Upper lobe of right lung (tissue), 1 donor: Measurements from ENCODE around the gene GNMT. TPM values are rescaled to one million over a fixed set of nuclear protein-coding genes. Genes with fewer than 3 reads are reported as not detected.
A peak's percentile ranks its signal among the peaks of the same experiment; 100 is the strongest.

Source experiments
- ATAC-seq: fragments of 200-7000 bp; cut with Tn5 transposase; one replicate; pipeline ENCODE4 v1.9.1; 2020; ENCODE audit warnings: mild to moderate bottlenecking, moderate library complexity
- DNase-seq: peaks from one replicate; pipeline ENCODE4 v3.0.0-alpha.2; 2020
- H3K27ac ChIP-seq: fragments of 200-600 bp; one replicate; pipeline ENCODE4 v1.8.0; 2022
- H3K27me3 ChIP-seq: fragments of 200-600 bp; one replicate; pipeline ENCODE4 v1.8.0; 2022; ENCODE audit warnings: mild to moderate bottlenecking
- H3K36me3 ChIP-seq: fragments of 200-600 bp; one replicate; pipeline ENCODE4 v1.8.0; 2022
- H3K4me1 ChIP-seq: fragments of 200-600 bp; one replicate; pipeline ENCODE4 v1.8.0; 2022
- H3K4me3 ChIP-seq: fragments of 200-600 bp; one replicate; pipeline ENCODE4 v1.8.0; 2022; ENCODE audit warnings: mild to moderate bottlenecking
- H3K9me3 ChIP-seq: fragments of 200-600 bp; one replicate; pipeline ENCODE4 v1.8.0; 2022
- intact Hi-C: fragments of 100-400 bp; cut with DNase I; formaldehyde crosslinking; loops from one replicate; pipeline ENCODE4 v1.11.0; 2022
- total RNA-seq: library from RNA; stranded (reverse); fragmentation: NEBNext Ultra II Directional; extraction: Animal tissue kit (Norgen Biotek cat#: 25700); gene quantifications from one replicate; pipeline ENCODE4 v1.2.1, GENCODE V29; 2021
- TF ChIP-seq, protein P1 (sequence below): fragments of 200-600 bp; IDR thresholded peaks from one replicate; pipeline ENCODE4 v1.8.0; 2022; ENCODE audit warnings: antibody characterized with exemption
- donor health status: DM: no; HTN: yes; CAD: no; lungs with severe emphysema.

Gene GNMT
- total RNA-seq, 1 donor from 2014 or later = 1.4 TPM

DNA sequence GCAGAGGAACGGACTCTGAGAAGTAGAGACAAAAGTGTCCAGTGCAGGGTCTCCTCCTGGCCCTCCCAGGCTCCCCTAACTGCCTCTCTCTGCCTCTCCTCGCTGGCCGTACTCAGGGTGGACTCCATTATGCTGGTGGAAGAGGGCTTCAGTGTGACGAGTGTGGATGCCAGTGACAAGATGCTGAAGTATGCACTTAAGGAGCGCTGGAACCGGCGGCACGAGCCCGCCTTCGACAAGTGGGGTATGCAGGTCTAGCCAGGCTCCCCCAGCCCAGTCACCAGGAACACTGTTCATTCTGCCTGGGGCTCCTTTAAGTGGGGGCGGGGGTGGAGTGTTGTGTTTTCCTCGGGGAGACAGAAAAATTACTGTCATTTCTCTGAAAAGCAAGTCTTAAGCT lies 1.5 kb downstream of the GNMT start:
- H3K27me3 ChIP-seq = no peaks in the 10 kb centered on the region
- TF ChIP-seq, protein P1, sequence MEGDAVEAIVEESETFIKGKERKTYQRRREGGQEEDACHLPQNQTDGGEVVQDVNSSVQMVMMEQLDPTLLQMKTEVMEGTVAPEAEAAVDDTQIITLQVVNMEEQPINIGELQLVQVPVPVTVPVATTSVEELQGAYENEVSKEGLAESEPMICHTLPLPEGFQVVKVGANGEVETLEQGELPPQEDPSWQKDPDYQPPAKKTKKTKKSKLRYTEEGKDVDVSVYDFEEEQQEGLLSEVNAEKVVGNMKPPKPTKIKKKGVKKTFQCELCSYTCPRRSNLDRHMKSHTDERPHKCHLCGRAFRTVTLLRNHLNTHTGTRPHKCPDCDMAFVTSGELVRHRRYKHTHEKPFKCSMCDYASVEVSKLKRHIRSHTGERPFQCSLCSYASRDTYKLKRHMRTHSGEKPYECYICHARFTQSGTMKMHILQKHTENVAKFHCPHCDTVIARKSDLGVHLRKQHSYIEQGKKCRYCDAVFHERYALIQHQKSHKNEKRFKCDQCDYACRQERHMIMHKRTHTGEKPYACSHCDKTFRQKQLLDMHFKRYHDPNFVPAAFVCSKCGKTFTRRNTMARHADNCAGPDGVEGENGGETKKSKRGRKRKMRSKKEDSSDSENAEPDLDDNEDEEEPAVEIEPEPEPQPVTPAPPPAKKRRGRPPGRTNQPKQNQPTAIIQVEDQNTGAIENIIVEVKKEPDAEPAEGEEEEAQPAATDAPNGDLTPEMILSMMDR = no peak
- H3K9me3 ChIP-seq = no peaks in the 10 kb centered on the region
- intact Hi-C loops = no loop called here
- ATAC-seq = no peak
- H3K4me3 ChIP-seq = no peak overlapping the region
- H3K27ac ChIP-seq = no peak overlapping the region
- H3K4me1 ChIP-seq = peaks cover 19% of the 10 kb centered on the region
- peaks cover 40% of the 10 kb centered on the region for H3K36me3 ChIP-seq
- DNase-seq = no peak

DNA sequence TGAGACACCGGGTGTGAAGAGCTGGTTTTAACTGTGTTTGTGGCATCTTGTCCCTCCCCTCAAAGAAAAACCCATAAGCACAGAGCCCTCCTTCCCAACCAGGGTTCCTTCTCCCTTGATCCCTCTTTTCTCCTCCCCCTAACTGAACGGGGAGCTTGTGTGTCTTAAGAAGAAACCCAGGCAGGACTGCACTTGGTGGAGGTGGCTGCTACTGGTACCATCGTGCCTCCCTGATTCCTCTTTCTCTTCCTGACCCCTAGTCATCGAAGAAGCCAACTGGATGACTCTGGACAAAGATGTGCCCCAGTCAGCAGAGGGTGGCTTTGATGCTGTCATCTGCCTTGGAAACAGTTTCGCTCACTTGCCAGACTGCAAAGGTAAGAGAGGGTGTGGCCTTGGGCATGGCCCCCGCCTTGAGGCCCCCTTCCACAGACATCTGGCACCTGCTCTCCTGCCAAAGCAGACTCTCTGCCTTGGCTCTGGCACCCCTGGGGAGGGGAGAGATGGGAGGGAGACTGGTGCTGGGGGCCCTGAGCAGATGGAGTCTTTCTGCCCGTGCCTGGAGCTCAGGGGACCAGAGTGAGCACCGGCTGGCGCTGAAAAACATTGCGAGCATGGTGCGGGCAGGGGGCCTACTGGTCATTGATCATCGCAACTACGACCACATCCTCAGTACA lies 2.1 kb downstream of the GNMT start:
- H3K4me1 ChIP-seq = peaks cover 19% of the 10 kb centered on the region
- DNase-seq (no peak), ATAC-seq (no peak)
- H3K27me3 ChIP-seq = no peaks in the 10 kb centered on the region
- no peak overlapping the region for H3K4me3 ChIP-seq
- no peak overlapping the region for H3K27ac ChIP-seq
- H3K9me3 ChIP-seq = no peaks in the 10 kb centered on the region
- H3K36me3 ChIP-seq = peaks cover 44% of the 10 kb centered on the region
- TF ChIP-seq, protein P1 = no peak
- intact Hi-C loops = no loop called here

GRCh38 chr6:42963179-42963854 lies 2.8 kb downstream of the GNMT start:
- ATAC-seq (no peak), DNase-seq (no peak)
- Histone ChIP-seq H3K4me3 (no peak overlapping the region), H3K27me3 (no peaks in the 10 kb centered on the region), H3K9me3 (no peaks in the 10 kb centered on the region), H3K36me3 (peaks cover 48% of the 10 kb centered on the region), H3K27ac (no peak overlapping the region), H3K4me1 (peaks cover 19% of the 10 kb centered on the region)
- TF ChIP-seq, protein P1 = no peak
- intact Hi-C loops = no loop called here

DNA sequence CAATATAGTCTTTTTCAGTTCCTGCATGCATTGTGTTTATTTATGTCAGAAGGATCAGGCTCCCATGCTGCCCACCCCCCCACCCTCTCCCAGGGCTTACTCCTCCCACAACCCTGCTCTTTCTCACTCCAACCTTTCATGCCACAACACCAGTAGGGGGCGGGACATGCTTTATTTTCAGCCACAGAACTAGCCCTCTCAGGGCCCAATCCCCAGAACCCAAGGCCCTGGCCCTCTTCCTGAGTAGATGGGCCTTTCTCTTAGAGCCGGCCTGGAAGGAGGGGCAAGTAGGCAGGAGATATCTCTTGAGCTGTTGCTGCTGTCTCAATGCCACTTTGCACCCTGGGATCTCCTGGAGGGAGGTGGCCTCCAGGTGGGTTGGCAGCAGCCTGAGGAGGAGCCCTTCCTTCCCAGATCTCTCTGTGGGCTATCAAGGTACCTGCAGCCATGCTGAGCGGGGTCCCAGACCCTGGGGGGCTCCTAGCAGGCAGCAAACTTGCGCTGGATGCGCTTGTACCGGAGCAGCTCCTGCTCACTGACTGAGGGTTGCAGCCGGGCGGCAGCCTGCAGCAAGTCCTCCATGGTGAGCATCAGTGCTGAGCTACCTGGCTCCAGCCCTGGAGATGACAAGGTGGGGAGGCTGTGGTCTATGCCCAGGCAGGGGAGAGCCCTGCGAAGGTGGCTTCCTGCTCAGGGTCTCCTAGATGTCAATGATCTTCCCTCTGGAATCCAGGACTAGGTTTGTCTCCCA lies 3.5 kb downstream of the GNMT start:
- Histone ChIP-seq H3K27ac (no peak overlapping the region), H3K4me1 (peaks cover 19% of the 10 kb centered on the region), H3K9me3 (no peaks in the 10 kb centered on the region), H3K27me3 (no peaks in the 10 kb centered on the region), H3K36me3 (peaks cover 53% of the 10 kb centered on the region), H3K4me3 (no peak overlapping the region)
- DNase-seq (no peak), ATAC-seq (no peak)
- TF ChIP-seq, protein P1 = no peak
- intact Hi-C loops = no loop called here

DNA sequence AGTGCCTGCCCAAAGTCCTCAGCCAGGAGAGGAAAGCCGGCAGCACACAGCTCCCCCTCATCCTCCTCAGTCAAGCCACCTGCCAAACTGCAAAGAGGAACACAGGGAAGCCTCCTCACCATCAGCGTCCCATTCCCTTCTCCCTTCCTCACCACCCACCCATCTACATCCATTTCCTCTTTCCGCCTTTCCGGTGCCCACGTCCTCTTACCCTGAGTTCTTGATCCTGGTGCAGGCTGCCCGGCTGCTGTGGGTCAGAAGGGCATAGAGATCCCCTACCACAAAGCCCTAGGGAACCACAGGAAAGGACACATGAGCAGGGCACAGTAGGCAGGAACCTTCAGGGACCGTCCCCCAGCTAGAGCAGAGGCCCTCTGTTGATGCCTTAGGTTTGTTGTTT lies 6.0 kb downstream of the GNMT start:
- H3K27ac ChIP-seq = no peak overlapping the region
- H3K27me3 ChIP-seq = no peaks in the 10 kb centered on the region
- H3K9me3 ChIP-seq = no peaks in the 10 kb centered on the region
- TF ChIP-seq, protein P1 = no peak
- intact Hi-C loops = no loop called here
- ATAC-seq (peak; percentile 23), DNase-seq (no peak)
- H3K36me3 ChIP-seq = peaks cover 53% of the 10 kb centered on the region
- H3K4me3 ChIP-seq = no peak overlapping the region
- no peaks in the 10 kb centered on the region for H3K4me1 ChIP-seq
